Body of pancreas (tissue), 4 donors: Measurements from ENCODE around the gene TNS4. TPM values are rescaled to one million over a fixed set of nuclear protein-coding genes. Genes with fewer than 3 reads are reported as not detected.

Experiments
- ATAC-seq: fragments of 150-250 bp; one replicate; pipeline ENCODE4 v1.9.1; 2016
- DNase-seq, 4 donors: peaks; one replicate each; pipeline ENCODE4 v3.0.0-alpha.2; 2019
- H3K27ac ChIP-seq, 4 donors: fragments of 200-600 bp; sonication (generic); 1 replicate in 3 of 4; 2 replicates in 1 of 4; pipeline versions ENCODE4 v1.5.1 to v1.6.1; 2016 to 2019; ENCODE audit warnings: mild to moderate bottlenecking in 1 of 4, mixed read lengths in 1 of 4, moderate library complexity in 1 of 4
- H3K27me3 ChIP-seq, 2 donors: fragments of 200-600 bp; sonication (generic); one replicate each; pipeline ENCODE4 v1.6.0; 2016; ENCODE audit warnings: mild to moderate bottlenecking in 1 of 2
- H3K36me3 ChIP-seq, 2 donors: fragments of 200-600 bp; sonication (generic); replicated peaks in 1 of 2; 2 replicates each; pipeline ENCODE4 v1.5.1; 2016; ENCODE audit warnings: low read depth in 2 of 2; ENCODE audit not compliant: insufficient read depth in 1 of 2
- H3K4me1 ChIP-seq: fragments of 200-600 bp; sonication (generic); one replicate; pipeline ENCODE4 v1.6.0; 2016
- H3K4me3 ChIP-seq, 2 donors: fragments of 200-600 bp; sonication (generic); 1 replicate in 1 of 2; 2 replicates in 1 of 2; pipeline ENCODE4 v1.5.1; 2016 to 2019
- H3K9me3 ChIP-seq, 3 donors: fragments of 200-600 bp; sonication (generic); 1 replicate in 2 of 3; 2 replicates in 1 of 3; pipeline ENCODE4 v1.5.1; 2016
- CTCF ChIP-seq, 7 experiments: fragments of 450-650 bp in 4 of 7; fragments of 200-600 bp in 3 of 7; sonication (generic) in 3 of 7; IDR thresholded peaks; one replicate each; pipeline ENCODE4 v1.5.1; 2016 to 2019; ENCODE audit warnings: antibody characterized with exemption in 7 of 7
- POLR2A ChIP-seq, 3 donors: fragments of 450-650 bp; IDR thresholded peaks; one replicate each; pipeline ENCODE4 v1.6.1; 2016; ENCODE audit warnings: antibody characterized with exemption in 3 of 3, mild to moderate bottlenecking in 2 of 3
- WGBS, 2 donors: methylation state at CpG; one replicate each; pipeline ENCODE4 v1.1.5; 2017; 5-methylcytosine and 5-hydroxymethylcytosine counted together
- intact Hi-C: fragments of 100-400 bp; cut with DNase I; formaldehyde crosslinking; loops from one replicate; pipeline ENCODE4 v1.15.1; 2023
- total RNA-seq, 2 donors: library from RNA; depleted of rRNA; stranded (reverse); fragments of >200 nt; gene quantifications; one replicate each; pipeline ENCODE4 v1.1.0, GENCODE V29; 2016

The TNS4 gene
- total RNA-seq, 2 donors from 2014 or later: not detected

GRCh38 chr17:40490982-40491381 is 10.4 kb downstream of the TNS4 start:
- Histone ChIP-seq H3K27me3 (no peaks in the 10 kb centered on the region), H3K36me3 (no peaks in the 10 kb centered on the region), H3K4me3 (no peak overlapping the region), H3K9me3 (no peaks in the 10 kb centered on the region), H3K4me1 (peaks cover 14% of the 10 kb centered on the region), H3K27ac (peak overlapping the region; percentile 55 to 87 (median 78))
- DNase-seq (no peak), ATAC-seq (no peak)
- TF ChIP-seq CTCF (IDR thresholded peaks at IDR 0.05) (no peak), POLR2A (IDR thresholded peaks at IDR 0.05) (no peak)
- intact Hi-C loops: no loop called here
- 63 to 82% methylated on average over 2 of the region's 2 CpGs for WGBS, 2 donors

- no peak overlapping the region for H3K4me3 ChIP-seq
- no peaks in the 10 kb centered on the region for H3K9me3 ChIP-seq
- H3K36me3 ChIP-seq: no peaks in the 10 kb centered on the region
- WGBS, 2 donors: 34 to 38% methylated on average over 4 to 5 of the region's 5 CpGs
- intact Hi-C loops: no loop called here
- DNase-seq (peak; percentile 30 to 52 (median 48)), ATAC-seq (peak; percentile 34)
- peak overlapping the region; percentile 55 to 87 (median 78) for H3K27ac ChIP-seq
- peaks cover 14% of the 10 kb centered on the region for H3K4me1 ChIP-seq
- H3K27me3 ChIP-seq: no peaks in the 10 kb centered on the region
- TF ChIP-seq POLR2A (IDR thresholded peaks at IDR 0.05) (peak in 1 of 3 donors; percentile 2), CTCF (IDR thresholded peaks at IDR 0.05) (no peak)
These were observed 11.1 kb downstream of the TNS4 start for GRCh38 chr17:40490289-40490853.

GRCh38 chr17:40487371-40488020 is 13.9 kb downstream of the TNS4 start:
- 34 to 71% methylated on average over 2 to 6 of the region's 7 CpGs for WGBS, 2 donors
- intact Hi-C loops: no loop called here
- H3K4me1 ChIP-seq: peaks cover 14% of the 10 kb centered on the region
- H3K9me3 ChIP-seq: no peaks in the 10 kb centered on the region
- no peaks in the 10 kb centered on the region for H3K27me3 ChIP-seq
- DNase-seq (no peak), ATAC-seq (no peak)
- TF ChIP-seq POLR2A (IDR thresholded peaks at IDR 0.05) (no peak), CTCF (IDR thresholded peaks at IDR 0.05) (no peak)
- H3K36me3 ChIP-seq: no peaks in the 10 kb centered on the region
- H3K27ac ChIP-seq: no peak overlapping the region
- H3K4me3 ChIP-seq: no peak overlapping the region

- Histone ChIP-seq H3K36me3 (no peaks in the 10 kb centered on the region), H3K27ac (peak overlapping the region in 1 of 4 donors; percentile 40), H3K9me3 (no peaks in the 10 kb centered on the region), H3K4me3 (no peak overlapping the region), H3K4me1 (peaks cover 14% of the 10 kb centered on the region), H3K27me3 (no peaks in the 10 kb centered on the region)
- ATAC-seq (no peak), DNase-seq (no peak)
- WGBS, 2 donors: 77 to 80% methylated on average over 10 to 12 of the region's 12 CpGs
- no peak for TF ChIP-seq CTCF (IDR thresholded peaks at IDR 0.05)
- no peak for TF ChIP-seq POLR2A (IDR thresholded peaks at IDR 0.05)
- intact Hi-C loops: no loop called here
These were observed 14.7 kb downstream of the TNS4 start for GRCh38 chr17:40486522-40487370.
